HEK293T (cell line): Measurements from ENCODE around the gene FPGS.
"Not testable (repeated sequence)": the region's sequence is repeated elsewhere in the genome, so short reads cannot be mapped to it uniquely, and the experiment has no call there.

ENCODE experiments used
- CTCF ChIA-PET: fragments of 350-600 bp; formaldehyde crosslinking; extraction: SDS; loops from one replicate; lab custom pipeline; 2021; ENCODE audit warnings: antibody characterized with exemption, inconsistent platforms; lab: Yijun Ruan, JAX
- POLR2A ChIA-PET: fragments of 350-600 bp; formaldehyde crosslinking; extraction: SDS; loops from one replicate; lab custom pipeline; 2020; ENCODE audit warnings: antibody characterized with exemption, inconsistent platforms; lab: Yijun Ruan, JAX
- DNase-seq: peaks from one replicate; pipeline ENCODE4 v3.0.0; 2012; ENCODE audit warnings: mixed read lengths; ENCODE audit errors: extremely low spot score
- ARNT ChIP-seq: fragments of 450-650 bp; IDR thresholded peaks from 2 replicates; pipeline ENCODE4 v1.6.1; 2017; ENCODE audit warnings: mild to moderate bottlenecking
- BHLHE40 ChIP-seq: fragments of 450-650 bp; IDR thresholded peaks from 2 replicates; pipeline ENCODE4 v1.6.1; 2016; ENCODE audit warnings: mild to moderate bottlenecking, moderate library complexity, borderline replicate concordance
- CTBP1 ChIP-seq: fragments of 450-650 bp; IDR thresholded peaks from 2 replicates; pipeline ENCODE4 v1.6.1; 2016; ENCODE audit warnings: borderline replicate concordance
- ELF4 ChIP-seq: fragments of 450-650 bp; IDR thresholded peaks from 2 replicates; pipeline ENCODE4 v1.6.1; 2017; ENCODE audit warnings: antibody characterized with exemption
- FOXA1 ChIP-seq: fragments of 450-650 bp; IDR thresholded peaks from 2 replicates; pipeline ENCODE4 v1.6.1; 2016; ENCODE audit warnings: mild to moderate bottlenecking
- FOXK2 ChIP-seq: fragments of 450-650 bp; IDR thresholded peaks from 2 replicates; pipeline ENCODE4 v1.6.1; 2016; ENCODE audit warnings: mild to moderate bottlenecking
- FOXM1 ChIP-seq: fragments of 450-650 bp; IDR thresholded peaks from 2 replicates; pipeline ENCODE4 v1.6.1; 2017; ENCODE audit warnings: mild to moderate bottlenecking, borderline replicate concordance
- HDGF ChIP-seq: fragments of 450-650 bp; IDR thresholded peaks from 2 replicates; pipeline ENCODE4 v1.6.1; 2017; ENCODE audit warnings: antibody characterized with exemption, borderline replicate concordance
- L3MBTL2 ChIP-seq: fragments of 450-650 bp; conservative IDR thresholded peaks from 2 replicates; pipeline ENCODE4 v1.6.1; 2016; ENCODE audit warnings: mild to moderate bottlenecking
- LEF1 ChIP-seq: fragments of 450-650 bp; IDR thresholded peaks from 2 replicates; pipeline ENCODE4 v1.6.1; 2017; ENCODE audit warnings: mild to moderate bottlenecking, borderline replicate concordance
- NFRKB ChIP-seq: fragments of 450-650 bp; IDR thresholded peaks from 2 replicates; pipeline ENCODE4 v1.6.1; 2016; ENCODE audit warnings: mild to moderate bottlenecking, moderate library complexity
- SP1 ChIP-seq: fragments of 450-650 bp; IDR thresholded peaks from 2 replicates; pipeline ENCODE4 v1.6.1; 2017
- SUZ12 ChIP-seq: fragments of 450-650 bp; IDR thresholded peaks from 2 replicates; pipeline ENCODE4 v1.6.1; 2016; ENCODE audit warnings: mild to moderate bottlenecking
- TARDBP ChIP-seq: fragments of 450-650 bp; IDR thresholded peaks from 2 replicates; pipeline ENCODE4 v1.6.1; 2016
- ZNF384 ChIP-seq: fragments of 450-650 bp; IDR thresholded peaks from 2 replicates; pipeline ENCODE4 v1.6.1; 2016
- TF ChIP-seq, protein P1 (sequence below): fragments of 450-650 bp; IDR thresholded peaks from 2 replicates; pipeline ENCODE4 v1.6.1; 2016

The FPGS gene

GRCh38 chr9:127826253-127826913 lies 23.7 kb downstream of the FPGS start:
- DNase-seq = no peak
- ChIA-PET CTCF (no interaction called here), POLR2A (interaction anchor here (0.7 kb wide), 1 partner anchor 37 kb away, joined by 3 read pairs; no protein-coding TSS in a partner anchor)
- TF ChIP-seq TARDBP (no peak), HDGF (no peak), CTBP1 (no peak), ARNT (no peak), FOXM1 (no peak), ZNF384 (no peak), FOXA1 (no peak), SUZ12 (no peak), ELF4 (no peak), BHLHE40 (no peak), FOXK2 (no peak), L3MBTL2 (no peak)
- TF ChIP-seq, protein P1, sequence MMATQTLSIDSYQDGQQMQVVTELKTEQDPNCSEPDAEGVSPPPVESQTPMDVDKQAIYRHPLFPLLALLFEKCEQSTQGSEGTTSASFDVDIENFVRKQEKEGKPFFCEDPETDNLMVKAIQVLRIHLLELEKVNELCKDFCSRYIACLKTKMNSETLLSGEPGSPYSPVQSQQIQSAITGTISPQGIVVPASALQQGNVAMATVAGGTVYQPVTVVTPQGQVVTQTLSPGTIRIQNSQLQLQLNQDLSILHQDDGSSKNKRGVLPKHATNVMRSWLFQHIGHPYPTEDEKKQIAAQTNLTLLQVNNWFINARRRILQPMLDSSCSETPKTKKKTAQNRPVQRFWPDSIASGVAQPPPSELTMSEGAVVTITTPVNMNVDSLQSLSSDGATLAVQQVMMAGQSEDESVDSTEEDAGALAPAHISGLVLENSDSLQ = no peak

GRCh38 chr9:127828262-127829031 lies 25.8 kb downstream of the FPGS start:
- DNase-seq = peak; percentile 59
- ChIA-PET CTCF (no interaction called here), POLR2A (interaction anchor here (1.0 kb wide), 1 partner anchor 377 kb away, joined by 3 read pairs; the partner anchor contains the start of genes LRSAM1 and RPL12)
- no peak for TF ChIP-seq SP1
- no peak for TF ChIP-seq ZNF384
- TF ChIP-seq HDGF = no peak
- no peak for TF ChIP-seq FOXM1
- no peak for TF ChIP-seq FOXK2
- TF ChIP-seq TARDBP = no peak

DNA sequence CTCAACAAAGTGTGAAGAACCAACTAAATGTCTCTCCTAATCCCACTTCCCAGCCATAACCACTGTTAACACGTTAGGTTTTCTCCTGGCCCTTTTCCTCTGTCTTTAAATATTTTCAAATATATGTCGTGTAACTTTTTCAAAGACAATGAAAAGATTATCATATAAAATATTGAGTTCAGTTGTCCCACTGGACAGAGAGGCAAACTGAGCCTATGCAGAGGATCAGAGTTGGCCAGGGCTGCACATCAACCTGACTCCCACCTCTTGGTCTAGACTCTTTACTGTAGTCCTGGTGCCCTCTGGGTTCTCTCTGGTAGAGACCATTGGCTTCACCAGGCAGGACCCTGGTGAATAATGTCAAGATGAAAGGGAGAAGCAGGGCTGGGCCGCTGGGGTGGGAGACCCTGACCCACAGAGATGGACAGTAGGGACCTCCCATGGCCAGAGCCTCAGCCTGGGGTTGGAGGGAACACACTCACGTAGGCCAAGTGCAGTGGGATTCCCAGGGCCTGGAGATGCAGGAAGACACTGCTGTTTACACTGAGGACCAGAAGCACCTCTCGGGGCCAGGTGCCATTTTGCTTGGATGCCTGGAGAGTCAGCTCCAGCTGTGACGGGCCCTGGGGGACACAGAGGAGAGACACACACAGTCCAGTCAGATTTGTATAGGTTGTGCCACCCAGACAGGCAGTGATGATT lies 26.7 kb downstream of the FPGS start:
- TF ChIP-seq ARNT (no peak), CTBP1 (no peak), LEF1 (no peak), ZNF384 (no peak), FOXM1 (no peak)
- ChIA-PET CTCF (no interaction called here), POLR2A (no interaction called here)
- DNase-seq = no peak

DNA sequence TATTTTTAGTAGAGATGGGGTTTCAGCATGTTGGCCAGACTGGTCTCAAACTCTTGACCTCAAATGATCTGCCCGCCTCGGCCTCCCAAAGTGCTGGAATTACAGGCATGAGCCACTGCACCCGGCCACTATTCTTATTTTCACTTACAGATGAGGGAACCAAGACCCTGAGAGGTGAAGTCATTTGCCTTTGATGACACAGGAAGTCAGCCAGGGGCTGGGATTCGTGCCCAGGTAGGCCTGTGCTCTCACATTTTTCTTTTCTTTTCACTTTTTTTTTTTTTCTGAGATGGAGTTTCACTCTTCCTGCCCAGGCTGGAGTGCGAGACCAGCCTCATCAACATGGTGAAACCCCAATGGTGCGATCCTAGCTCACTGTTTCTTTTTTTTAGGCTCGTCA lies 29.6 kb downstream of the FPGS start:
- TF ChIP-seq FOXA1 (no peak), ELF4 (no peak), NFRKB (no peak), HDGF (no peak), TARDBP (no peak), BHLHE40 (no peak), CTBP1 (no peak), FOXK2 (no peak)
- TF ChIP-seq, protein P1 = no peak
- ChIA-PET CTCF (no interaction called here), POLR2A (no interaction called here)
- DNase-seq = no peak

GRCh38 chr9:127833555-127833954 lies 30.9 kb downstream of the FPGS start:
- ChIA-PET CTCF (no interaction called here), POLR2A (no interaction called here)
- DNase-seq = no peak
- TF ChIP-seq ZNF384 = no peak
- no peak for TF ChIP-seq ELF4
- no peak for TF ChIP-seq ARNT
- TF ChIP-seq FOXK2 = no peak
- no peak for TF ChIP-seq HDGF
- TF ChIP-seq BHLHE40 = no peak
- TF ChIP-seq LEF1 = no peak
- TF ChIP-seq, protein P1 = no peak
- TF ChIP-seq TARDBP = no peak
- no peak for TF ChIP-seq SP1
- TF ChIP-seq NFRKB = no peak

DNA sequence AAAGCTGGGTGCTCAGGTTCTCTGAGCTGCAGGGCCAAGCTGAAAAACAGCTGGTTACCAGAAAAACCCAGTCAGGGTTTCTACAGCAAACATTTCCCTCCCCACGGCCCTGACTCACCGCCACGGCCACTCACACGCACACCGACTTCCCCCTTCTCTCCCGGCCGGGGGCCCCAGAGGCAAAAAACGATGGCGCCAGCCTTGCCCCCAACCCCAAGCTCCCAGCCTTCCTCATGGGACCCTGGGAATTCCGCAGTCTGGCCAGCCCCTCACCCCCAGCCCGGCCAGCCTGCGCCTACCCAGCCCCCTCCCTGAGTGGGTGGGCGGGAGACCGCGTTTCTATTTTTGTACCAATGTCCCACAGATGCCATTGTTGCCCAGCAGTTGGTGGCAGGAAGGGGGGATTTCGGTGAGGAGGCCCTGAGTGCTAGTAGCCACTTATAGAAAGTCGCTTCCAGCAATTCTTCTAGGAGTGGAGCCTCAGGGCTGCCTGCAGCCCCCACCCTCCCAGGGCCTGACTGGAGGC lies 33.4 kb downstream of the FPGS start:
- TF ChIP-seq SUZ12 = no peak
- TF ChIP-seq, protein P1 = no peak
- TF ChIP-seq FOXK2 = no peak
- TF ChIP-seq ZNF384 = no peak
- no peak for TF ChIP-seq HDGF
- no peak for TF ChIP-seq CTBP1
- no peak for TF ChIP-seq L3MBTL2
- TF ChIP-seq TARDBP = no peak
- no peak for TF ChIP-seq LEF1
- no peak for TF ChIP-seq ARNT
- DNase-seq = no peak
- ChIA-PET POLR2A (no interaction called here), CTCF (no interaction called here)

DNA sequence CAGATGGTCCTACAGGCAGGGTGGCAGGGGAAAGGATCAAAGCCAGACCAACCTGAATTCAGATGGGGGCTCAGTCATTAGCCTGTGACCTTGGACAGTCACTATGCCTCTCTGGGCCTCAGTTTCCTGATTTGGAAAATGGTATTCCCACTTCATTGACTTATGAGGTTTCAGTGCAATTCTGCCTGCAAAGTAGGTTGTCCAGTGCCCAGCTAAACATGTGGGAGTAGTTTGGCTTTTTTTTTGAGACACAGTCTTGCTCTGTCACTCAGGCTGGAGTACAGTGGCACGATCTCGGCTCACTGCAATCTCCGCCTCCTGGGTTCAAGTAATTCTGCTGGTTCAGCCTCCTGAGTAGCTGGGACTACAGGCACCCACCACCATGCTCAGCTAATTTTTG lies 33.9 kb downstream of the FPGS start:
- POLR2A ChIA-PET, CTCF ChIA-PET, DNase-seq: not testable (repeated sequence)
